Measurements from ENCODE around the gene HNF1B.

DNA sequence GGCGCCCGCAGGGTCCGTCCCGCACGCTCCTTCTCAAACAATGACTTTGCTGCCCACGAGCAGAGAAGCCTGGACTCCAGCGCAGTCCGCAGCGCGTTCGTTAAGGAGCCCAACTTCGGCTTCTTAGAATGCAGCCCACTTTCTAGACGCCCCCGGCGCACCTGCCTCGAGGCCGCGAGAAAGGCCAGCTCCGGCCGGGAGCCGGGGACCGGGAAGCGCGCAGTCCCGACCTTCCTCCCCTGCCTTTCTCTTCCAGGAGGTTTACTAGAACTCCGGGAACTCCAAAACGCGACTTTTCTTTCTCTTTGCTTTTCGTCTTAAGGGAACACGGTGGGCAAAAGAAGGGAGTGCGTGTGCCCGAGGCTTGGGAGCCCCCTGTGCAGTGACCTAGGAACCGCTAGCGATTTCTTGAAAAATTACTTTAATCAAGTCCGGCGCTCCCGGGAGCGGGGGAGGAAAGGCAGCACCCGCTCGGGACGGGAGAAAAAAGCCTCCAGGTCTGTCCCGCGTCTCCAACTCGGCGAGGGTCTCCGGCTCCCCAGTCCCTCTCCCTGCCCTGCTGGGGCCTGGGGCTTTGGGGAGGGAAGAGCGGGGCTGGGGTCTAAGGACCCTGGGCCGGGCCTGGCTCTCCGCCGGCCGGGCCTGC, 2.6 kb downstream of the HNF1B start:
- TF ChIP-seq, protein P1, sequence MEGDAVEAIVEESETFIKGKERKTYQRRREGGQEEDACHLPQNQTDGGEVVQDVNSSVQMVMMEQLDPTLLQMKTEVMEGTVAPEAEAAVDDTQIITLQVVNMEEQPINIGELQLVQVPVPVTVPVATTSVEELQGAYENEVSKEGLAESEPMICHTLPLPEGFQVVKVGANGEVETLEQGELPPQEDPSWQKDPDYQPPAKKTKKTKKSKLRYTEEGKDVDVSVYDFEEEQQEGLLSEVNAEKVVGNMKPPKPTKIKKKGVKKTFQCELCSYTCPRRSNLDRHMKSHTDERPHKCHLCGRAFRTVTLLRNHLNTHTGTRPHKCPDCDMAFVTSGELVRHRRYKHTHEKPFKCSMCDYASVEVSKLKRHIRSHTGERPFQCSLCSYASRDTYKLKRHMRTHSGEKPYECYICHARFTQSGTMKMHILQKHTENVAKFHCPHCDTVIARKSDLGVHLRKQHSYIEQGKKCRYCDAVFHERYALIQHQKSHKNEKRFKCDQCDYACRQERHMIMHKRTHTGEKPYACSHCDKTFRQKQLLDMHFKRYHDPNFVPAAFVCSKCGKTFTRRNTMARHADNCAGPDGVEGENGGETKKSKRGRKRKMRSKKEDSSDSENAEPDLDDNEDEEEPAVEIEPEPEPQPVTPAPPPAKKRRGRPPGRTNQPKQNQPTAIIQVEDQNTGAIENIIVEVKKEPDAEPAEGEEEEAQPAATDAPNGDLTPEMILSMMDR (IDR thresholded peaks at IDR 0.05): no peak
- TF ChIP-seq POLR2AphosphoS5 (IDR thresholded peaks at IDR 0.05) (no peak), POLR2A (IDR thresholded peaks at IDR 0.05) (no peak)
